ENCODE results near the gene BEST2.

GRCh38 chr19:12759686-12760085, 8.1 kb downstream of the BEST2 start:
- TF ChIP-seq CTCF (IDR thresholded peaks at IDR 0.05): no peak
- TF ChIP-seq POLR2A (IDR thresholded peaks at IDR 0.05): no peak
